GM10266 (cell line): ENCODE results near the gene ZNF678.

Experiments
- DNase-seq: peaks from one replicate; pipeline ENCODE4 v3.0.0; 2012; ENCODE audit errors: extremely low spot score
- CTCF ChIP-seq: IDR thresholded peaks from 2 replicates; pipeline ENCODE4 v1.5.1; 2012; ENCODE audit warnings: mild to moderate bottlenecking, low read depth; ENCODE audit not compliant: control insufficient read depth, insufficient read depth; ENCODE audit errors: missing control alignments

Gene ZNF678

GRCh38 chr1:227632325-227632724 is 69.0 kb downstream of the ZNF678 start:
- TF ChIP-seq CTCF = no peak

GRCh38 chr1:227635596-227635995 is 72.2 kb downstream of the ZNF678 start:
- no peak for TF ChIP-seq CTCF
- DNase-seq = no peak

More at GRCh38 chr1:227632325-227632724, 69.0 kb downstream of the ZNF678 start:
- DNase-seq = no peak

- DNase-seq = no peak
- no peak for TF ChIP-seq CTCF
These were observed 91.1 kb downstream of the ZNF678 start for GRCh38 chr1:227654431-227654830.

GRCh38 chr1:227654858-227655752 is 91.7 kb downstream of the ZNF678 start:
- TF ChIP-seq CTCF = no peak
- DNase-seq = no peak

- TF ChIP-seq CTCF = no peak
- no peak for DNase-seq
These were observed 98.1 kb downstream of the ZNF678 start for GRCh38 chr1:227661495-227661894.

GRCh38 chr1:227662933-227663332 is 99.6 kb downstream of the ZNF678 start:
- no peak for TF ChIP-seq CTCF
- DNase-seq = no peak

- TF ChIP-seq CTCF = no peak
- no peak for DNase-seq
These were observed 102.9 kb downstream of the ZNF678 start for GRCh38 chr1:227666286-227666685.
